ENCODE data around the gene MTCL1. TPM values are rescaled to one million over a fixed set of nuclear protein-coding genes. Genes with fewer than 3 reads are reported as not detected.

The MTCL1 gene
- total and polyA plus RNA-seq, 11 donors: 4.7 to 17.7 (median 9.5) TPM

- Histone ChIP-seq H3K4me1 (peaks cover 0 to 18% (median 0%) of the 10 kb centered on the region in 12 donors), H3K36me3 (peaks cover 0 to 3% (median 0%) of the 10 kb centered on the region in 9 donors), H3K4me3 (no peak overlapping the region), H3K27ac (peak overlapping the region in 1 of 12 donors; percentile 75), H3K27me3 (no peaks in the 10 kb centered on the region), H3K9me3 (no peaks in the 10 kb centered on the region)
- intact Hi-C loops (cut with DNase I): loop anchor here in 1 of 10 donors (10.0 kb wide), 1 partner anchor 57 kb away; no protein-coding TSS in a partner anchor
- ATAC-seq (no peak), DNase-seq (no peak)
- WGBS, 4 donors: 89 to 97% (median 93%) methylated on average over 4 of the region's 4 CpGs
- TF ChIP-seq POLR2A (IDR thresholded peaks at IDR 0.05): no peak
Measured at GRCh38 chr18:8767340-8767739, 62.0 kb downstream of the MTCL1 start.

- Histone ChIP-seq H3K36me3 (no peaks in the 10 kb centered on the region), H3K27ac (peak overlapping the region in 1 of 12 donors; percentile 3), H3K4me3 (no peak overlapping the region), H3K4me1 (peaks cover 0 to 18% (median 0%) of the 10 kb centered on the region in 12 donors), H3K9me3 (no peaks in the 10 kb centered on the region), H3K27me3 (no peaks in the 10 kb centered on the region)
- no peak for ATAC-seq
- no peak for DNase-seq
- TF ChIP-seq POLR2A (IDR thresholded peaks at IDR 0.05): no peak
- TF ChIP-seq, protein P1, sequence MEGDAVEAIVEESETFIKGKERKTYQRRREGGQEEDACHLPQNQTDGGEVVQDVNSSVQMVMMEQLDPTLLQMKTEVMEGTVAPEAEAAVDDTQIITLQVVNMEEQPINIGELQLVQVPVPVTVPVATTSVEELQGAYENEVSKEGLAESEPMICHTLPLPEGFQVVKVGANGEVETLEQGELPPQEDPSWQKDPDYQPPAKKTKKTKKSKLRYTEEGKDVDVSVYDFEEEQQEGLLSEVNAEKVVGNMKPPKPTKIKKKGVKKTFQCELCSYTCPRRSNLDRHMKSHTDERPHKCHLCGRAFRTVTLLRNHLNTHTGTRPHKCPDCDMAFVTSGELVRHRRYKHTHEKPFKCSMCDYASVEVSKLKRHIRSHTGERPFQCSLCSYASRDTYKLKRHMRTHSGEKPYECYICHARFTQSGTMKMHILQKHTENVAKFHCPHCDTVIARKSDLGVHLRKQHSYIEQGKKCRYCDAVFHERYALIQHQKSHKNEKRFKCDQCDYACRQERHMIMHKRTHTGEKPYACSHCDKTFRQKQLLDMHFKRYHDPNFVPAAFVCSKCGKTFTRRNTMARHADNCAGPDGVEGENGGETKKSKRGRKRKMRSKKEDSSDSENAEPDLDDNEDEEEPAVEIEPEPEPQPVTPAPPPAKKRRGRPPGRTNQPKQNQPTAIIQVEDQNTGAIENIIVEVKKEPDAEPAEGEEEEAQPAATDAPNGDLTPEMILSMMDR (IDR thresholded peaks at IDR 0.05): no peak
- intact Hi-C loops (cut with DNase I): loop anchor here in 1 of 10 donors (10.0 kb wide), 1 partner anchor 55 kb away; no protein-coding TSS in a partner anchor
- WGBS, 4 donors: 86 to 90% (median 89%) methylated on average over 3 of the region's 3 CpGs
Measured at GRCh38 chr18:8769509-8770095, 64.2 kb downstream of the MTCL1 start.

GRCh38 chr18:8770657-8771056 lies 65.3 kb downstream of the MTCL1 start:
- ATAC-seq (no peak), DNase-seq (no peak)
- no peaks in the 10 kb centered on the region for H3K27me3 ChIP-seq
- H3K9me3 ChIP-seq: no peaks in the 10 kb centered on the region
- TF ChIP-seq, protein P1 (IDR thresholded peaks at IDR 0.05): no peak
- TF ChIP-seq POLR2A (IDR thresholded peaks at IDR 0.05): no peak
- WGBS, 4 donors: 87 to 93% (median 90%) methylated on average over 1 of the region's 1 CpG
- peaks cover 0 to 18% (median 0%) of the 10 kb centered on the region in 12 donors for H3K4me1 ChIP-seq
- intact Hi-C loops (cut with DNase I): no loop called here
- no peak overlapping the region for H3K4me3 ChIP-seq
- no peaks in the 10 kb centered on the region for H3K36me3 ChIP-seq
- H3K27ac ChIP-seq: no peak overlapping the region

DNA sequence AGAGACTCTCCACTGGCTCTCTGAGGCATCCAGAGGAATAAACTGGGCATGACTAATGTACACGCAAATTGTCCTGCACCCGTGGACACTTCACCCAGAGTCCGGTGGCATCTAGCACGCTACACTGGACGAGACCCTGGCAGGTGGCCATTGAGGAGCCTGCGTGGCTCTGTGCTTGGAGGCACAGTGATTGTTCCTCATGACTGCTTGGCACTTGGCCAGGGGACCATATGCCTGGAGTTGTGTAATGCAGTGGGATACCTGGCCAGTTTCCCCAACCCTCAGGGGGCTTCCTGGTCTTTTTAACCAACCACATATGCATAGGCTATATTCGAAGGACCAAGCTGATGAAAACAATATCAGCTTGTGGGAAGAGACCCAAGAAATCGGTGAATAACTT lies 66.6 kb downstream of the MTCL1 start:
- H3K27ac ChIP-seq: peak overlapping the region in 1 of 12 donors; percentile 50
- intact Hi-C loops (cut with DNase I): no loop called here
- TF ChIP-seq POLR2A (IDR thresholded peaks at IDR 0.05): no peak
- TF ChIP-seq, protein P1 (IDR thresholded peaks at IDR 0.05): no peak
- no peaks in the 10 kb centered on the region for H3K27me3 ChIP-seq
- WGBS, 4 donors: 36 to 50% (median 43%) methylated on average over 8 of the region's 8 CpGs
- no peaks in the 10 kb centered on the region for H3K36me3 ChIP-seq
- no peak overlapping the region for H3K4me3 ChIP-seq
- peaks cover 0 to 8% (median 0%) of the 10 kb centered on the region in 12 donors for H3K4me1 ChIP-seq
- H3K9me3 ChIP-seq: no peaks in the 10 kb centered on the region
- peak in 3 of 4 donors; percentile 71 to 79 (median 78) for ATAC-seq
- peak; percentile 59 to 81 (median 73) for DNase-seq

All from heart left ventricle (tissue), 16 donors.